NCI-H510A (cell line): ENCODE data around the gene GCNT4.

Experiments
- DNase-seq: peaks from one replicate; lab custom pipeline; 2025; lab: John Stamatoyannopoulos, UW

GCNT4 gene

DNA sequence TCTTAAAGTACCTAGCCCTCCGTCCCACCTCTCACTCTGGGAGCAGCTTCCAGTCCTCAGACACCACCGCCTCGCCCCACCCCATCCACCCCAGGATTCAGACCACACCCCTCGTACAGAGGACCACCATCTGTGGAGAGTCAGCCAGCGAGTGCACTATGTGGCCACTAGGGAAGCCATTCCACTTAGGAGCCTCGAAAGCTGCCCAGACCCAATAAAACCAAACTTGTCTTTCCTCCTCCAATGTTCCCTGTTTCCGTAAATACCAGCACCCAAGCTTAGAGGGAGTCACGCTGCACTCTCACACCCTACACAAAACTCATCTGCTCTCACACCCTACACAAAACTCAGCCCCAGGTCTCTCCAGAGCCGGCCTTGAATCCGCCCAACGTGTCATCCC lies 1.9 kb downstream of the GCNT4 start:
- DNase-seq: no peak

DNA sequence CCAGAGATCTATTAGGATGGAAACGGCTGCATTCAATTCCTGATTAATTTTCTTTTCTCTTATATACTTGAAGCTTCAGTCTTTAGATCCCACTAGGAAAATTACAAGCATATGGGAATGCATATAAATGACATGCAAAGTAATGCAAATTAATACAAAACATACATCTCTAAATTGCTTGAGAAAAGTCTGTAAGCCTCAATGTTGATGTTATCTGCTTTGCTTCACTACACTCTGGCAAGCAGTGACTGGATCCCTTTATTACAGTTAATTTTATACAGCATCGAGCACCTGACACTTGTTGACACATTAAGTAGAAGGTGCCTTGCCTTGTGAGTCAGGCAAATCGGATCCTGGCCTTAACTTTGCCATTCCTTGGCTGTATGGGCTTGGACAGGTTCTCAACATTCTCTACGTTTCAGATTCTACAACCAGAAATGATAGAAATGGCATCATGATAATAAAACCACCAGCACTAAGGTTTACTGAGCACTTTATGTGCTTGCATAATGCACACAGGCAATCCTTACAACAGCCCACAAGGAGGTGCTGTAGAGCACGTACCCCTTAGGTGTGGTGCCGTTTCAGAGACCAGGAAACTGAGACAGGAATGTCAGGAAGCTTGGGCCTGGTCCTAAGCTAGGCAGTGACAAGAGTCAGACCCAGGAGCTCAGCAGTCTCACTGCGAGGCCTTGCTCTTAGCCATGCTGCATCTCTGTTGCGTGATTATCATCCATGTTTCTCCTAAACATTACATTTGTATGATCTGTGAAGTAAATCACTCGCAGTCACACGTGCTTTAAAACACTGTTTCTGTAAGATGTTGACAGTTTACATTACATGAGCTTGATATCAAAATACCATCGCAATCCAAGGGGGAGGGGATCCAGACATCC lies 2.7 kb downstream of the GCNT4 start:
- DNase-seq: no peak

DNA sequence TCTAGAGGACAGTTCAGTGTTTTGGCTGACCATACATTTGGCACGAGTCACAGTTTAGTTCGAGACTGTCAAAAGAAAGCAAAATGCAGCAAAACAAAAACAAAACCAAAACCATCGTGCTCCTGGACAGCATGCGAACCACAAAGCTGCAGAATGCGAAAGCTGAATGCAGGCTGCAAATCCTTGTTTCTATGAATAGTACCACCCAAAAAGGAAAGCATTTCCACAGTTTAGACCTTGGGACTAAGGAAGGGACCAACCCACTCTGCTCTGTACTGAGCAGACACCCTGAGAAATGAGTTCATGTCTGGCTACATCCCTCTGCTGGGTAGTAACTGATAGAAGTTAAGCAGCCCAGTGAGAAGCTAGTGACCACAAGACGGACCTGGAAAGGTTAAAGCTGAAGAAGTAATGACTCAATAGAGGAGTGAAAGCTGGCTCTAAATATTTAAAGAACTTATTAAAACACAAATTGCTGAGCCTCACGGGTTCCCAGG lies 3.9 kb downstream of the GCNT4 start:
- no peak for DNase-seq

DNA sequence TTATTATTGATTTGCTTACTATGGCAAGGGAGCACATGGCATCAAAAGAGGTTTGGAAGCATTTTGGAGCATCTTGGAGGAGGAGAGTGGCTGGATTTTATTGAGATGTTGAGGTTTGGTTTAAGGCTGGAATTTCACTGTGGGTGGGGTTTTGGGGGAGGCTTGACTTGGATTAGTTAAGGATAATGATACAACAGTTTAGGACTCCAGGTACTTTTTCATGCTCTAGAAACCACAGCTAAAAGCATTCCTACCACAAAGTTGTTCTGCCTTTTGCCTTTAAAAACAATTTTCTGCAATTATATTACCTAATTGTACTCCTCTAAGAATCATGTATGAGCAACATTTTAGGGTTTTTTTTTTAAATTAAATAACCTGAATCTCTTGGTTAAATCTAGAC lies 5.0 kb downstream of the GCNT4 start:
- DNase-seq: no peak

DNA sequence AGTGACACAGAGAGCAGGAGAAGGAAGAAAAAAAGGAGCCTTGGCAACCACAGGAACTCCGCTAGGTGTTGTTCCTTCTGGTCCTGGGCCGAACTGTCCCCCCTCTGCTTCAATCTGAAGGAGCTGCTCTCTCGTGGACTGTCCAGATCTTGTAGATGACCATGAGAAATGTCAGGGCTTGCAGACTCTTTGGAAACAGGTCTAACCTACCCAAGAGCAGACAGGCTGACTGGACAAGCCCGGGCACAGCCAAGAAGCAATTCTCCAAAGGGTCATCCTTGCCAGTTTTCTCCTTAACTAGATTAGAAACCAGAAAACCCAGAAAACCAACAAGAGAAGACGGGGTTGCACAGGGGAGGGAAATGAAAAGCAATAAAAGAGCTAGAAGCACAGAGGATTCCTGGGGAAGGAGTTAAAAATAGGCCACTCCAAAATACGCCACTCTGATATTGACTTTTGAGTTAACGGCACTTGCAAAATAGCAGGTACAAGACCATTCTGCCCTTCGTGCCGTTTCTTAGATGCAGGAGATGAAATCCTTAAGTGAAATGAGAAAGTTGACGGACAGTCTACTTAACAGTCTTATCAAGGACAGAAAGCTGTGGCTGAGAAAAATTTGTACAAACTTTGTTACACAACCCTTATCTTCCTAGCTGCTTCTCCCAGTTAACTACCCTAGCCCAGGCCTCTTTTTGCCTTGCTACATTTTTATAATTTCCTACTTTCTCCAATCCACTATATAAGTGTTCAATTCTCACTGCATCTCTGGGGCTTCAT lies 5.8 kb downstream of the GCNT4 start:
- no peak for DNase-seq

DNA sequence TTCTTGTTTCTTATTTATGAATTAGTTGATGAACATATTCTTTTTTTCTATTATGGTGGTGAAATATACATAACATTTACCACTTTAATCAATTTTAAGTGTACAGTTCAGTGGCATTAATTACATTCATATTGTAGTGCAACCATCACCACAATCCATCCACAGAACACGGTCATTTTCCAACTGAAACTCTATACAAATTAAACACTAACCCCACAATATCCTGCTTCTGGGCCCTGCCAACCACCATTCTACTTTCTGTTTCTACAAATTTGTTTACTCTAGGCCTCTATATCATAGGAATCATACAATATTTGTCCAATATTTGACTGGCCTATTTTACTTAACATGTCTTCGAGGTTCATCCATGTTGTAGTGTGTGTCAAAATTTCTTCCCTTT lies 7.3 kb downstream of the GCNT4 start:
- no peak for DNase-seq

DNA sequence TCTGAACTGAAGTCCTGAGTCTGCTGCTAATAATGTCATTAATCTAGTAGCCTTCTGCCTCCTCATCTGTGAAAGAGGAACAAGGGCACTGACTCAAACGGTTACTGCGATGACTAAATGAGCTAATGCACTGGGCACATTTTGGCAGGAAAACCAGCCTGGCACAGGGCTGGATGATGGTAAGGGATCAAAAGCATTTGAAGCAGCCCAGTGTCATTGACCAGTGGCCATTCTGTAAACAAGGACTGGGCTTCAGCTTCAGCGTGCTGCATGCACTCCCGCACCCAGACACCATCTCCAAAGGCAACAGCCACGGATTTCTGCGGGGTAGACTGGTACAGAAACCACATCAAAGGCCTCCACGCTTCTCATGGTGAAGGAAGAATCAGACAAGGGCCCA lies 8.0 kb downstream of the GCNT4 start:
- no peak for DNase-seq

DNA sequence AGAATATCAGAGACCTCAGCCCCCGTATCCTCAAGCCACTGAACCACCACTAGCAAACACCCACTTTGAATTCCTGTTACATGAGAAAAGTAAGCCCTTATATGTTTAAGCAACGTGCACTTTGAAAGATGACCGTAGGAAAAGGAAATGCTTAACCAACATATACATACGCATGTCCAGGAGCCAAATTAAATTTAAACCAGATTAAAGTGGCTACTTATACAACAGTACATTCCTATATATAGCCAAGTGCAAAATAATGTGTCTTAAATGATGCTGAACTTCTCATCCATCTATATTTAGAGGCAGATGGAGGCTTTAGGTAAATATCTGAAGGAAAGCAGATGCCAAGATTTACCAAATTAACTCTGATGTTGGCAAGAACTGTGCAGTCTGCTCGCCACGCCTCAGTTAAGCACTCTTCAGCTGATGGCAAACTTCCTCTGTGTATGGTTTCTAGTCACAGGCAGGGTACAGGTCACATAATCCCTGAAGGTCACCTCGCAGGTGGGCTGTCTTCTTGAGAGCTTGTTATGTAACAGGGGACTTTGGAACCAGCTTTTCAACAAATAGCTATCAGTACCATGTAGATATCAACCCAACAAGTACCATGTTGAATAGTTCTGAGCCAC lies 8.6 kb downstream of the GCNT4 start:
- DNase-seq: no peak

DNA sequence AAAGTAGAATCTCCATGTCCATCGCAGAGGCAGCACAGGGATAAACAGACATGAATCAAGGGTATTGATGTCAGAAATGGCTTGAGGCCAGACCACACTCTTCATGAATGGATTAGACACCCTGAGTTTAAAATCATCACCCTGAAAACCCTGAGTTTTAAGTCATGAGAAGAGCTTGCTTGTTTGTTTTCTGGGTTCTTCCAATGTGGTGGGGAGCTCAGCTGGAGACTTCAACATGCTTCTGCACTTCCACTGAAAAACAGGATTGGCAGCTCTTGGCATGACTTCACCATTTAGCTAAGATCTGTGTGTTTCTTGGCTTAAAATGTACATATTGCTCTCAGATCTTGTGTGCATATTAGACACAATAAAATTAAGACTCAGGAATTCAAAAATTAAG lies 9.8 kb downstream of the GCNT4 start:
- DNase-seq: no peak

DNA sequence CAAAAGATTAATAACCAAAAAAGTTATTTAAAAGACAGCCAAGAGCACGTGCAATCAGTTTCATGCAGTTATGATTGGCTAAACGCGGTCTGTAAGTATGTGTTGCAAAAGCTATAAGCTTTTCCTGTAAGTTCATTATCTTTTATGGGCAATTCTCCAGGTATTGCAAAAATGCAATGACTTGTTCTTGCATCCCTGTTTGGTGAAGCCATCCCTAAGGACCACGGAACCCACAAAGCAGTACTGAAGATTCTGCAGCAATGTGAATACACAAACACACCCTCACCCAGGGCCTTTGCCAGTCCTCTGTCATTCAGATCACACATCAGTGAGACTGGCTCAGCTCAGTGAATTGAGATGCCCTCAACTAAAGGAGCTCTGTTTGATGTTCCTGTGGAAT lies 11.4 kb downstream of the GCNT4 start:
- DNase-seq: no peak

DNA sequence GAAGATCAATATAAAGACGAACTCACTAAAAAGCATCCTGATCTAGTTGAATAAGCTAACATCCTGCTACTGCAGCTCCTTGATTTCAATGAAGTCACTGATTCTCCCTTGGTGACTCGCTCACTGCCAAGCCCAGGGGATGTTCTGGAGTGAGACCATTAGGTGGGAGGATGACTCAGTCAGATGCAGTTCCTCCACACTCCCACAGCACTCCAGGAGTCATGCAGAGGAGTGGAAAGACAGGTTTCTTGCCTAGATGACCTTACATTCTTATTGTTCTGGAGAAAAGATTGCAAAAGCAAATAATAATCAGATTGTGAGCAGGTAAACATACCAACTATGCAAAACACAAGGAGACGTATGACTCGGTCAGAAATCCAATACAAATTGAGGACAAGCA lies 15.3 kb downstream of the GCNT4 start:
- no peak for DNase-seq

DNA sequence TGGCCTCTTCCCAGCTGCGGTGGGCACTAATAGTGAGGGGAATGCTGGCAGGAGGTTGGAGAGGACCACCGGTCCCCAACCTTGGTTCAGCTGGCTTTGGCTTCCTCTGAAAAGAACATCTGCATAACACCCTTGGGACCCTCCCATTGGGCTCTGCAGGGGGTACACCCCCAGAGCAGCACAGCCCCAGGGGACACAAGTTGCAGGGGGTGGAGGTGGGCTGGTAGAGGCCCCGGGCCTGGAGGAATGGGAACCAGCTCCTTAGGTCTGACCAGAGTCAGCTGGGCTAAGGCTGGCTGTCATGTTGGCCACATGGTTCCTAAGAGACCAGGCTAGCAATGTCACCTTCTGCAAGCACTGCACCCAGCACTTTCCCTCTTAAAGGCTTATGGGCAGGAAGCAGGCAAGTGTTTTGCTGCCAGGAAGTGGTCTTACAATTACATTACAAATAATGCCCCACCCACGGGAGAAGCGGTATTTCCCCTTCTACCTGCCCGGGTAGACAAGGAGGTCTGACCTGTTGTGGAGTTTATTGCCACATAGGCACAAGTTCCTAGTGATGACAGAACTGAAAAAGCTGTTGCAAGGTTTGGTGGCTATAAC lies 18.1 kb downstream of the GCNT4 start:
- DNase-seq: no peak

DNA sequence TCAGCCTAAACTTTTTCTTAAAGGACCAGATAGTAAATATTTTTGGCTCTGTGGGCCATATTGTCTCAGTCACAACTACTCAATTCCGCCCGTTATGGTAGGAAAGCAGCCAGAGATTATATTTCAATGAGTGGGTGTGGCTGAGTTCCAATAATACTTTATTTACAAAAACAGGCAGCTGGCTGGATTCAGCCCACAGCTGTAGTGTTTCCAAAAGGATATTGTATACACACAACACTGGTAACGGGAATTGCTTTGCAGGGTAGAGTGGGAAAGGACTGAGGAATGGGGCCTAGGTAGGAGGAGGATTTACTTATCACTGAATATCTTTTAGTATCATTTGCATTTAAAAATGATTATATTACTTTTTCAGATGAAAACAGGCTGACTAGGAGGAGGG lies 21.0 kb downstream of the GCNT4 start:
- DNase-seq: no peak

DNA sequence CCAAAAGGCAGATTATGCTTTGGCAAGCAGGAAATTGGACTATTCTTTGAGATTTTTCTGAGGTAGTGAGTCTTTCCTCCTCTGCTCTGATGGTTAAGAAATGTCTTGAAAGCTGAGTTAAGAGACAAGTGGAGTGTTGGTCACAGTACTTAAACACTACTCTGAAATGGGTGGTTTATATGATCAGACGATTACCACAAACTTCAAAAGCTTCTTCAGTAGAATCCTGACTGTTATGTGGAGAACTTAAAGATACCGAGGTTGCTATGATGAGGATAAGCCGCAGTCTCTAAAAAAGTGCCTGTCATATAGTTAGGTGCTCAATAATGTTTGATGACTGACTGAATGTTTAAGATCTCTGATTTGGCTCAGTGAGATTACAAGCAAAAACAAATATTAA lies 24.3 kb downstream of the GCNT4 start:
- DNase-seq: no peak

DNA sequence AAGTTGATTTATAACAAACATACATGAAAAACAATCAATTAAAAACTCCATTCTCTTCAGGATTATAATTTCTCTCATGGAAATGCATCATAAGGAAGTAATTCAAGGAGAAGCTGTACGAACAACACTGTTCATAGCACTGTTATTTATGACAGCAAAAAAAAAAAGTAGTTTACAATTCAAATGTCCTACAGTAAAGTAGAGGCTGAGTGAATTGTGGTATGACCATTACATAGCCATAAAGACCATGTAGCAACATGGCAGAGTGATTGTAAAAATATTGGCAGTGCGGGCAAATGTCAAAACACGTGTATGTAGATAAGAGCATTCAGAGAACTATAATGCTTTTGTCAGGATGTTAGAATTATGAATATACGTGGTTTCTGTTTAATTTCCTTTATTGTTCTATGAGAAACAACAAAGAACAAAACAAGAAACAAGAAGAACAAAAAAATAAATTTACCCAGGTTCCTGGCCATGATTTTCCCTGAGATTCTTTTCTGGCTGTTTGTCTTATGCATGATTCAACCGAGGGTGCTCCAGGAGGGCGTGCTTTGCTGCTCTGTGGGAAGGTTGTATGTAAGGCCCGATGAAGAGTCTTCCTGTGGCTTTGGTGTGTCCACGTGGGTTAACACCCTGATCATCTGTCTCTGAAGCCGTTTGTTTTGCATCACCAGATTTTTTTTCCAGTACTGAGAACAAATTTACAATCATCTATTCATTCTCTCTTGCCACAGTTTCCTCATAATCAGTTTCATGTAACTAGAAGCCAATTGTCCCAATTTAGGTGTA lies 28.8 kb downstream of the GCNT4 start:
- no peak for DNase-seq

DNA sequence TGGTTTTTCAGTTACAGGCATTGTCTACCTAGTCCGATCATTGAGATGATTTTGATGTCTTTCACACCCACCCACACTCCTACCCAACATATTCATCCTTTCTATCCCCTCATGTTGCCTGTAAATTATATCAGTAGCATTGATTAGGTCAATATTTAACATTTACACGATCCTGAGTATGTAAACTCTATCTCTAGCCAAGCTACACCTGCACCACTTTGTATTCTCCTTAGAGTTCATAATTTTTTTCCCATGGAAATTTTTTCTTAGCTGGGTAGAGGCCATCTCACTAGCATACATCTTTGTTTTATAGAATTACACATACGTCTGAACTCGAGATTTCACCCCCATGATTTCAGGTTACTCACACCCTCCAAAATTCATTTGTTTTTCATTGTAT lies 30.6 kb downstream of the GCNT4 start:
- DNase-seq: no peak

DNA sequence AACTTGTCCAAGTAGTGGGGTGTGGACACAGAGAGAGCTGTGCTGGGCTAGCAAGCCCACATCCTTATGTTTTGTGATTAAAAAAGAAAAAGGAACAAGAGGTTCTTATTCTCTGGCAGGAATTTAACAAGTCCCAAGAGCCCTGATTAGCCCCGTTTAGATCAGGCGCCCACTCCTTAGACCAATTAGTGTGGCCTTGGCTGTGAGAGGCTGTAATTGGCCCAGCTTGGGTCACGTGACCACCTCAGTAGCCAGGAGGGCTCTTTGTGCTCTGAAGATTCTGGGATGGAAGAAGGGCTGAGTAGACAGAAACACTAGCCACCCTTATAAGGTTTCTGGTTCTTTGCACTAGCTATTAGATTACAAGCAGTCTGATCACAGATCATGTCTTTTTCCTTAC lies 31.1 kb downstream of the GCNT4 start:
- no peak for DNase-seq

DNA sequence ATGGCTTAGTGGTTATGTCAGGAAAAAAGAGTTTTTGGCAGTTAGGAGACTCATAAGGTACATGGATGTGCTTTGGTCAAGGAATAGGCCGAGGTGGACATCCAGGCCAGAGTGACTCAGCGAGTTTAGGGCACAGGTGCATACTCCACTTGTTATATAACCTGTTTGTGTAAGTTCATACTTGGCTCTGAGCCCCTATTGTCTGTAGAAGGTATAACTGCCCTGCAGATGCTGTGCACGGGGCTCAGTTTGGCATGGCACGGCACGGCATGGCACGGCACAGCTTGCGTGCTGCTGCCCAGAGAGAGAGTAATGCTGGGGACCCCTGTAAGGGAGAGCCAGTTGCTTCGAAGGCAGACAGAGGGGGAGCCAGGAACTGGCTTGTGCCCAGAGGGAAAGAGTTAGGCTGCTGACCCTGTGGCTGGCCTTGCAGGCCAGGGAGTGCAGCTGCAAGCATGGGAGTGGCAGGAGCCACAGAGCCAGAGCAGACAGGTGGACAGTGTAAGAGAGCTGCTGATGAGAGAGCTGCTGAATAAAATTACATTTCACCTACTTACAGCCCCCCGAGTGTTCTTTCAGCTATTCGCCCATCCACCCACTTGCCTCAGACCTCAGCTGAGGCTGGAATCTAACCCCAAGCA lies 32.2 kb downstream of the GCNT4 start:
- no peak for DNase-seq

DNA sequence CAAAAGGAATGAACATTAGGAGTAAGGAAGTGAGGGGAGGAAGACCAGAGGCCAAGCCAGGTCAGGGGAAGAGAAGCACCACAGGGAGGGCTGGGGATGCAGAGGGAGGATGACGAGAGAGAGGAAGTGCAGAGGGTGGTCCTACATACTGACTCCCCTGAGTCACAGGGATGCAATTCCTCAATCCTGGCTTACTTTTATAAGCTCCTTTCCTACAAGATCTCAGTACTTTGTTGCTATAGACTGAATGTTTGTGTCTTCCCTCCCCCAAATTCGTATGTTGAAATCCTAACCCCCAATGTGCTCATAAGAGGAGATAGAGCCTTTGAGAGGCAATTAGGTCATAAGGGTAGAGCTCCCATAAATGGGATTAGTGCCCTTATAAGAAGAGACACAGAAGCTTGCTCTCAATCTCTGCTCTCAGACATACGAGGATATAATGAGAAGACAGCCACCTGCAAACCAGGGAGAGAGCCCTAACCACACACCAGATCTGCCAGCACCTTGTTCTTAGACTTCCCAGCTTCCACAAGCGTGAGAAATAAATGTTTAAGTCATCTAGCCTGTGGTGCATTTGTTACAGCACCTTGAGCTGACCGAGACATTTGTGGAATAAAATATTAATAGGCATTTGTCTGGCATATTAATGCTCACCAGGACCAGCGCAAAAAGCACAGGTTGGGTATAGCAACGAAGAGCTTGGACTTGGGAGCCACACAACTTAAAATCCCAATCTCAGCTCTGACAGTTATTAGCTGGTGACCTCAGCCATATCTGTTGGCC lies 33.4 kb downstream of the GCNT4 start:
- DNase-seq: no peak

DNA sequence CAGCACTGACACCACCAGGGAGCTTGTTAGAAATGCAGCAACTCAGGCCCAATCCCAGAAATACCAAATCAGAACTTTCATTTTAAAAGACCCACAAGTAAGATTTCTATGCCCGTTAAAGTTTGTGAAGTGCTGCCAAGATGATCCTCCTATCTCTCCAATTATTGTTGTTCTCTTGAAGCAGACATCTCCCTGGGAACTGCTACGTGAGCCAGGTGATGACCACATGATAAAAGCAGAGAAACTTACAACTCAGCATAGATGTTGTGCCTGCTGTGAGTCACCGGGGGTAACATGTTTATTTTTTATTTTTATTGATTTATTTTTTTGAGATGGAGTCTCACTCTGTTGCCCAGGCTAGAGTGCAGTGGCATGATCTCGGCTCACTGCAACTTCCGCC lies 34.4 kb downstream of the GCNT4 start:
- DNase-seq: no peak
